OCI-LY1 (cell line): ENCODE results near the gene IQGAP2.

Experiments
- H2AFZ ChIP-seq: fragments of 200-600 bp; sonication (generic), shearing (Covaris generic); 2 replicates; pipeline ENCODE4 v1.6.0; 2014; ENCODE audit warnings: antibody characterized with exemption, mild to moderate bottlenecking, low read length
- H3F3A ChIP-seq: fragments of 200-600 bp; sonication (generic), shearing (Covaris generic); 2 replicates; pipeline ENCODE4 v1.6.0; 2014; ENCODE audit warnings: mild to moderate bottlenecking, antibody characterized with exemption, low read length, moderate library complexity; ENCODE audit not compliant: insufficient read depth
- H3K27ac ChIP-seq: fragments of 200-600 bp; sonication (generic); 2 replicates; pipeline ENCODE4 v1.5.1; 2014; ENCODE audit warnings: low read length, mixed run types, mild to moderate bottlenecking, low read depth; ENCODE audit not compliant: poor library complexity, severe bottlenecking
- H3K27me3 ChIP-seq: fragments of 200-600 bp; sonication (generic); 2 replicates; pipeline ENCODE4 v1.6.0; 2014; ENCODE audit warnings: antibody characterized with exemption, mild to moderate bottlenecking, low read length, moderate library complexity; ENCODE audit not compliant: insufficient read depth
- H3K36me3 ChIP-seq: fragments of 200-600 bp; sonication (generic); 2 replicates; pipeline ENCODE4 v1.6.1; 2014; ENCODE audit warnings: mild to moderate bottlenecking, antibody characterized with exemption, low read length, moderate library complexity, mixed read lengths; ENCODE audit not compliant: insufficient read depth
- H3K4me1 ChIP-seq: fragments of 200-600 bp; sonication (generic); 2 replicates; pipeline ENCODE4 v1.5.1; 2014; ENCODE audit warnings: mild to moderate bottlenecking, low read length, moderate library complexity; ENCODE audit not compliant: insufficient read depth, severe bottlenecking
- H3K4me2 ChIP-seq: fragments of 200-600 bp; sonication (generic), shearing (Covaris generic); 2 replicates; pipeline ENCODE4 v1.6.1; 2014; ENCODE audit warnings: low read length
- H3K4me3 ChIP-seq: fragments of 200-600 bp; sonication (generic); 2 replicates; pipeline ENCODE4 v1.5.1; 2014; ENCODE audit warnings: low read length, low read depth, mild to moderate bottlenecking, mixed read lengths; ENCODE audit not compliant: poor library complexity, severe bottlenecking
- H3K79me2 ChIP-seq: fragments of 200-600 bp; shearing (Covaris generic); 2 replicates; pipeline ENCODE4 v1.6.1; 2016; ENCODE audit warnings: mixed run types, low read length, mixed read lengths; ENCODE audit not compliant: insufficient read depth
- H3K9ac ChIP-seq: fragments of 200-600 bp; sonication (generic), shearing (Covaris generic); 2 replicates; pipeline ENCODE4 v1.6.1; 2014; ENCODE audit warnings: mild to moderate bottlenecking, low read length, mixed read lengths
- H3K9me2 ChIP-seq: fragments of 200-600 bp; sonication (generic), shearing (Covaris generic); 2 replicates; pipeline ENCODE4 v1.6.1; 2014; ENCODE audit warnings: low read depth, mild to moderate bottlenecking, low read length, mixed read lengths
- H3K9me3 ChIP-seq: fragments of 200-600 bp; shearing (Covaris generic); 2 replicates; pipeline ENCODE4 v1.6.1; 2014; ENCODE audit warnings: low read length, mixed read lengths
- H4K20me1 ChIP-seq: fragments of 200-600 bp; sonication (generic), shearing (Covaris generic); 2 replicates; pipeline ENCODE4 v1.6.0; 2016; ENCODE audit warnings: mild to moderate bottlenecking, low read length; ENCODE audit not compliant: insufficient read depth
- EZH2 ChIP-seq: fragments of 200-600 bp; sonication (generic), shearing (Covaris generic); IDR thresholded peaks from 2 replicates; pipeline ENCODE4 v1.8.0; 2017; ENCODE audit warnings: borderline replicate concordance, mixed run types, mild to moderate bottlenecking, antibody characterized with exemption, low read length, moderate library complexity, mixed read lengths
- TF ChIP-seq, protein P1 (sequence below): fragments of 200-600 bp; sonication (generic), shearing (Covaris generic); IDR thresholded peaks from 2 replicates; pipeline ENCODE4 v1.5.1; 2017; ENCODE audit warnings: mild to moderate bottlenecking, antibody characterized with exemption, low read length, moderate library complexity, mixed read lengths

IQGAP2 gene

GRCh38 chr5:76487386-76487785, 84.3 kb downstream of the IQGAP2 start:
- no peak overlapping the region for H2AFZ ChIP-seq
- H3K27ac ChIP-seq: no peak overlapping the region
- H3K4me2 ChIP-seq: no peak overlapping the region
- H3F3A ChIP-seq: no peaks in the 10 kb centered on the region
- no peak overlapping the region for H3K4me3 ChIP-seq
- H3K36me3 ChIP-seq: no peaks in the 10 kb centered on the region
- H3K9ac ChIP-seq: no peak overlapping the region
- TF ChIP-seq, protein P1, sequence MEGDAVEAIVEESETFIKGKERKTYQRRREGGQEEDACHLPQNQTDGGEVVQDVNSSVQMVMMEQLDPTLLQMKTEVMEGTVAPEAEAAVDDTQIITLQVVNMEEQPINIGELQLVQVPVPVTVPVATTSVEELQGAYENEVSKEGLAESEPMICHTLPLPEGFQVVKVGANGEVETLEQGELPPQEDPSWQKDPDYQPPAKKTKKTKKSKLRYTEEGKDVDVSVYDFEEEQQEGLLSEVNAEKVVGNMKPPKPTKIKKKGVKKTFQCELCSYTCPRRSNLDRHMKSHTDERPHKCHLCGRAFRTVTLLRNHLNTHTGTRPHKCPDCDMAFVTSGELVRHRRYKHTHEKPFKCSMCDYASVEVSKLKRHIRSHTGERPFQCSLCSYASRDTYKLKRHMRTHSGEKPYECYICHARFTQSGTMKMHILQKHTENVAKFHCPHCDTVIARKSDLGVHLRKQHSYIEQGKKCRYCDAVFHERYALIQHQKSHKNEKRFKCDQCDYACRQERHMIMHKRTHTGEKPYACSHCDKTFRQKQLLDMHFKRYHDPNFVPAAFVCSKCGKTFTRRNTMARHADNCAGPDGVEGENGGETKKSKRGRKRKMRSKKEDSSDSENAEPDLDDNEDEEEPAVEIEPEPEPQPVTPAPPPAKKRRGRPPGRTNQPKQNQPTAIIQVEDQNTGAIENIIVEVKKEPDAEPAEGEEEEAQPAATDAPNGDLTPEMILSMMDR: no peak
- no peak for TF ChIP-seq EZH2
- no peaks in the 10 kb centered on the region for H3K9me3 ChIP-seq
- no peaks in the 10 kb centered on the region for H3K9me2 ChIP-seq
- no peaks in the 10 kb centered on the region for H3K79me2 ChIP-seq
- no peaks in the 10 kb centered on the region for H3K27me3 ChIP-seq
- no peaks in the 10 kb centered on the region for H3K4me1 ChIP-seq
- no peaks in the 10 kb centered on the region for H4K20me1 ChIP-seq

DNA sequence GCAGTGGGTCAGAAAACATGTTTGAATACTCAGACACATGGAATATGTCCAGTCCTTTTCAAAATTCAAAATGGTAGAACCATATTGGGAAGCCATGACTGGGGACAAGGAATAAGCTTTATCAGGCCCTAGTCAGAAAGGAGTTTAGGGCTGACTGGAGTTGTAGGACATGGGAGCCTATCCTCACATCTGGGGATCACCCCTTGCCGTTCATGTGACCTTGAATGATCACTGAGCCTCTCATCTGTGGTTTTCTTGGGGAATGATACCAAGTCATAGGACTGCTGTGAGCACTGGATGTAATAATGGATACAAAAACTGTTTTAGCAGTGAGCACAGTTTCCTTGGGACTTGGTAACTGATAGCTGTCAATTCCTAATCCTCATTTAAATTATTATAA, 84.7 kb downstream of the IQGAP2 start:
- TF ChIP-seq, protein P1: no peak
- no peak for TF ChIP-seq EZH2
- no peak overlapping the region for H3K4me2 ChIP-seq
- H3F3A ChIP-seq: no peaks in the 10 kb centered on the region
- no peaks in the 10 kb centered on the region for H3K36me3 ChIP-seq
- H4K20me1 ChIP-seq: no peaks in the 10 kb centered on the region
- H2AFZ ChIP-seq: no peak overlapping the region
- H3K27ac ChIP-seq: no peak overlapping the region
- H3K4me3 ChIP-seq: no peak overlapping the region
- no peaks in the 10 kb centered on the region for H3K9me2 ChIP-seq
- no peaks in the 10 kb centered on the region for H3K4me1 ChIP-seq
- H3K79me2 ChIP-seq: no peaks in the 10 kb centered on the region
- H3K27me3 ChIP-seq: no peaks in the 10 kb centered on the region
- no peaks in the 10 kb centered on the region for H3K9me3 ChIP-seq
- no peak overlapping the region for H3K9ac ChIP-seq

- H3K9ac ChIP-seq: no peak overlapping the region
- H3K9me2 ChIP-seq: no peaks in the 10 kb centered on the region
- TF ChIP-seq, protein P1: no peak
- no peak for TF ChIP-seq EZH2
- H3K27ac ChIP-seq: no peak overlapping the region
- H2AFZ ChIP-seq: no peak overlapping the region
- no peak overlapping the region for H3K4me3 ChIP-seq
- no peak overlapping the region for H3K4me2 ChIP-seq
- no peaks in the 10 kb centered on the region for H3F3A ChIP-seq
- no peaks in the 10 kb centered on the region for H4K20me1 ChIP-seq
- no peaks in the 10 kb centered on the region for H3K9me3 ChIP-seq
- no peaks in the 10 kb centered on the region for H3K79me2 ChIP-seq
- H3K27me3 ChIP-seq: no peaks in the 10 kb centered on the region
- no peaks in the 10 kb centered on the region for H3K4me1 ChIP-seq
- H3K36me3 ChIP-seq: no peaks in the 10 kb centered on the region
Measured at GRCh38 chr5:76488969-76489368, 85.9 kb downstream of the IQGAP2 start.
